ENCODE measurements around the gene ZNF581. TPM values are rescaled to one million over a fixed set of nuclear protein-coding genes. Genes with fewer than 3 reads are reported as not detected.

ZNF581 gene
- polyA plus RNA-seq, 1 of the 3 experiments (the other 2 are of a cell fraction), result 24.7 TPM

DNA sequence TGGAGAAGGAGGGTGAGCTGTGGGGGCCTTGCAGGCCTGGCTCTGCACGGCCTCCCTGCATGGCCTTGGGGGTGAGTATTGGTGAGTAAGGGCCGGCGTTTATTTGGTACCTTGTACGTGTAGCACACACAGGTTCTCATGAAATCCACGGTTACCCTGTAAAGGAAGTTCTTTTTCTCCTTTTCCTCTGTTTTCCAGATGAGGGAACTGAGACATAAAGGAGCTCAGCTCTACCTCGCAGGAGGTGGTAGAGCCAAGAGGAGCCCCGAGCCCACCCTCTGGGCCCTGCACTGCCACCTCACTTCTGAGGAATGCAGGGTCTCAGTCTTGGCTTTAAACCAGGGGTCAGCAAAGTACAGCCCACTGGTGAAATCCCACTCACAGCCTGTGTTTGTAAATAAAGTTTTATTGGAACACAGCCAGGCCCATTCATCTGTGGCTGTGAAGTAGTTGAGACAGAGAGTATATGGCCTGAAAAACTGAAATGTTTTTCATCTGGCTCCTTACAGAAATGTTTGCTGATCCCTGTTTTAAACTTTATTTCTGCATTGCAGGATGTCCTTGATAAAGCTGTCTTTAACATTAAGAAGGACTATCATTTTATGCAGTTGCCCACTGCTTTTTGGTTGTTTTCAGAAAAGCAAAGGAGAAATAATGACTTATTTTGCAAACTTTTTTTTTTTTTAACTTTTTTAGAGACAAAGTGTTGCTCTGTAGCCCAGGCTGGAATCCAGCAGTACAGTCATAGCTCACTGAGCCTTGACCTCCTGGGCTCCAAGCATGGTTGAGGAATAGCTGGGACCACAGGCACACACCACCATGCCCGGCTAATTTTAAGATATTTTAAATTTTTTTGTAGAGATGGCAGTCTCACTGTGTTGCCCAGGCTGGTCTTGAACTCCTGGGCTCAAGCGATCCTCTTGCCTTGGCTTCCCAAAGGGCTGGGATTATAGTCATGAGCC, 38.0 kb downstream of the ZNF581 start:
- DNase-seq, result no peak
- POLR2A ChIA-PET, result no interaction called here
- Histone ChIP-seq H3K9me2 (no peaks in the 10 kb centered on the region), H3K9me3 (no peaks in the 10 kb centered on the region), H4K20me1 (ENCODE audit: insufficient read depth) (peaks cover 93% of the 10 kb centered on the region), H2AFZ (ENCODE audit: low read depth) (no peak overlapping the region), H3K4me2 (no peak overlapping the region), H3K27me3 (ENCODE audit: insufficient read depth) (no peaks in the 10 kb centered on the region), H3K79me2 (ENCODE audit: insufficient read depth) (peaks cover 94% of the 10 kb centered on the region), H3K9ac (no peak overlapping the region), H3K27ac (ENCODE audit: low read depth in 2 of 2, low read length in 1 of 2) (no peak overlapping the region), H3K4me1 (ENCODE audit: control insufficient read depth in 1 of 2, insufficient read depth in 2 of 2, low read depth in 1 of 2, low read length in 1 of 2) (peaks cover 0 to 15% of the 10 kb centered on the region in 2 experiments; a peak in 2 of 4 replicates), H3K4me3 (ENCODE audit: low read depth in 2 of 2, low read length in 1 of 2) (no peak overlapping the region), H3K36me3 (replicated peaks in 1 of 2; ENCODE audit: control insufficient read depth in 1 of 2, insufficient read depth in 2 of 2, low read length in 1 of 2) (peaks cover 21 to 64% of the 10 kb centered on the region in 2 experiments), H3F3A (replicated peaks; ENCODE audit: insufficient read depth) (no peaks in the 10 kb centered on the region)
- CTCF ChIA-PET, result interaction anchor here (0.7 to 1.8 kb wide), 5 partner anchors 10 to 49 kb away, joined by 3 to 7 read pairs (median 4); no protein-coding TSS in a partner anchor
- WGBS (ENCODE audit: low lambda C conversion rate), result 96% methylated on average over 9 of the region's 9 CpGs
- TF ChIP-seq EP300 (IDR thresholded peaks at IDR 0.05; ENCODE audit: borderline replicate concordance in 1 of 2, low read depth in 1 of 2, low read length in 1 of 2), result no peak
- no peak for TF ChIP-seq RFX5 (IDR thresholded peaks at IDR 0.05; ENCODE audit: low read length)
- TF ChIP-seq, protein P1, sequence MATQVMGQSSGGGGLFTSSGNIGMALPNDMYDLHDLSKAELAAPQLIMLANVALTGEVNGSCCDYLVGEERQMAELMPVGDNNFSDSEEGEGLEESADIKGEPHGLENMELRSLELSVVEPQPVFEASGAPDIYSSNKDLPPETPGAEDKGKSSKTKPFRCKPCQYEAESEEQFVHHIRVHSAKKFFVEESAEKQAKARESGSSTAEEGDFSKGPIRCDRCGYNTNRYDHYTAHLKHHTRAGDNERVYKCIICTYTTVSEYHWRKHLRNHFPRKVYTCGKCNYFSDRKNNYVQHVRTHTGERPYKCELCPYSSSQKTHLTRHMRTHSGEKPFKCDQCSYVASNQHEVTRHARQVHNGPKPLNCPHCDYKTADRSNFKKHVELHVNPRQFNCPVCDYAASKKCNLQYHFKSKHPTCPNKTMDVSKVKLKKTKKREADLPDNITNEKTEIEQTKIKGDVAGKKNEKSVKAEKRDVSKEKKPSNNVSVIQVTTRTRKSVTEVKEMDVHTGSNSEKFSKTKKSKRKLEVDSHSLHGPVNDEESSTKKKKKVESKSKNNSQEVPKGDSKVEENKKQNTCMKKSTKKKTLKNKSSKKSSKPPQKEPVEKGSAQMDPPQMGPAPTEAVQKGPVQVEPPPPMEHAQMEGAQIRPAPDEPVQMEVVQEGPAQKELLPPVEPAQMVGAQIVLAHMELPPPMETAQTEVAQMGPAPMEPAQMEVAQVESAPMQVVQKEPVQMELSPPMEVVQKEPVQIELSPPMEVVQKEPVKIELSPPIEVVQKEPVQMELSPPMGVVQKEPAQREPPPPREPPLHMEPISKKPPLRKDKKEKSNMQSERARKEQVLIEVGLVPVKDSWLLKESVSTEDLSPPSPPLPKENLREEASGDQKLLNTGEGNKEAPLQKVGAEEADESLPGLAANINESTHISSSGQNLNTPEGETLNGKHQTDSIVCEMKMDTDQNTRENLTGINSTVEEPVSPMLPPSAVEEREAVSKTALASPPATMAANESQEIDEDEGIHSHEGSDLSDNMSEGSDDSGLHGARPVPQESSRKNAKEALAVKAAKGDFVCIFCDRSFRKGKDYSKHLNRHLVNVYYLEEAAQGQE (IDR thresholded peaks at IDR 0.05; ENCODE audit: low read depth, low read length), result no peak
- TF ChIP-seq RCOR1 (IDR thresholded peaks at IDR 0.05; ENCODE audit: low read length), result no peak
- no peak for TF ChIP-seq NRF1 (IDR thresholded peaks at IDR 0.05; ENCODE audit: low read depth, low read length)
- no peak for TF ChIP-seq FOXM1 (IDR thresholded peaks at IDR 0.05; ENCODE audit: low read depth)
- TF ChIP-seq, protein P2, sequence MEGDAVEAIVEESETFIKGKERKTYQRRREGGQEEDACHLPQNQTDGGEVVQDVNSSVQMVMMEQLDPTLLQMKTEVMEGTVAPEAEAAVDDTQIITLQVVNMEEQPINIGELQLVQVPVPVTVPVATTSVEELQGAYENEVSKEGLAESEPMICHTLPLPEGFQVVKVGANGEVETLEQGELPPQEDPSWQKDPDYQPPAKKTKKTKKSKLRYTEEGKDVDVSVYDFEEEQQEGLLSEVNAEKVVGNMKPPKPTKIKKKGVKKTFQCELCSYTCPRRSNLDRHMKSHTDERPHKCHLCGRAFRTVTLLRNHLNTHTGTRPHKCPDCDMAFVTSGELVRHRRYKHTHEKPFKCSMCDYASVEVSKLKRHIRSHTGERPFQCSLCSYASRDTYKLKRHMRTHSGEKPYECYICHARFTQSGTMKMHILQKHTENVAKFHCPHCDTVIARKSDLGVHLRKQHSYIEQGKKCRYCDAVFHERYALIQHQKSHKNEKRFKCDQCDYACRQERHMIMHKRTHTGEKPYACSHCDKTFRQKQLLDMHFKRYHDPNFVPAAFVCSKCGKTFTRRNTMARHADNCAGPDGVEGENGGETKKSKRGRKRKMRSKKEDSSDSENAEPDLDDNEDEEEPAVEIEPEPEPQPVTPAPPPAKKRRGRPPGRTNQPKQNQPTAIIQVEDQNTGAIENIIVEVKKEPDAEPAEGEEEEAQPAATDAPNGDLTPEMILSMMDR (IDR thresholded peaks at IDR 0.05), result no peak
- TF ChIP-seq NFIC (IDR thresholded peaks at IDR 0.05; ENCODE audit: borderline replicate concordance), result no peak
- TF ChIP-seq, protein P3, sequence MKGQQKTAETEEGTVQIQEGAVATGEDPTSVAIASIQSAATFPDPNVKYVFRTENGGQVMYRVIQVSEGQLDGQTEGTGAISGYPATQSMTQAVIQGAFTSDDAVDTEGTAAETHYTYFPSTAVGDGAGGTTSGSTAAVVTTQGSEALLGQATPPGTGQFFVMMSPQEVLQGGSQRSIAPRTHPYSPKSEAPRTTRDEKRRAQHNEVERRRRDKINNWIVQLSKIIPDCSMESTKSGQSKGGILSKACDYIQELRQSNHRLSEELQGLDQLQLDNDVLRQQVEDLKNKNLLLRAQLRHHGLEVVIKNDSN (IDR thresholded peaks at IDR 0.05; ENCODE audit: borderline replicate concordance, low read depth), result no peak
- TF ChIP-seq JUND (IDR thresholded peaks at IDR 0.05), result no peak
- TF ChIP-seq, protein P4, sequence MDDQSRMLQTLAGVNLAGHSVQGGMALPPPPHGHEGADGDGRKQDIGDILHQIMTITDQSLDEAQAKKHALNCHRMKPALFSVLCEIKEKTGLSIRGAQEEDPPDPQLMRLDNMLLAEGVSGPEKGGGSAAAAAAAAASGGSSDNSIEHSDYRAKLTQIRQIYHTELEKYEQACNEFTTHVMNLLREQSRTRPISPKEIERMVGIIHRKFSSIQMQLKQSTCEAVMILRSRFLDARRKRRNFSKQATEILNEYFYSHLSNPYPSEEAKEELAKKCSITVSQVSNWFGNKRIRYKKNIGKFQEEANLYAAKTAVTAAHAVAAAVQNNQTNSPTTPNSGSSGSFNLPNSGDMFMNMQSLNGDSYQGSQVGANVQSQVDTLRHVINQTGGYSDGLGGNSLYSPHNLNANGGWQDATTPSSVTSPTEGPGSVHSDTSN (IDR thresholded peaks at IDR 0.05), result no peak
- TF ChIP-seq RAD21 (IDR thresholded peaks at IDR 0.05; ENCODE audit: low read length), result no peak
- TF ChIP-seq, protein P5, sequence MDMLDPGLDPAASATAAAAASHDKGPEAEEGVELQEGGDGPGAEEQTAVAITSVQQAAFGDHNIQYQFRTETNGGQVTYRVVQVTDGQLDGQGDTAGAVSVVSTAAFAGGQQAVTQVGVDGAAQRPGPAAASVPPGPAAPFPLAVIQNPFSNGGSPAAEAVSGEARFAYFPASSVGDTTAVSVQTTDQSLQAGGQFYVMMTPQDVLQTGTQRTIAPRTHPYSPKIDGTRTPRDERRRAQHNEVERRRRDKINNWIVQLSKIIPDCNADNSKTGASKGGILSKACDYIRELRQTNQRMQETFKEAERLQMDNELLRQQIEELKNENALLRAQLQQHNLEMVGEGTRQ (IDR thresholded peaks at IDR 0.05; ENCODE audit: borderline replicate concordance, low read depth, low read length), result no peak
- TF ChIP-seq YY1 (IDR thresholded peaks at IDR 0.05; ENCODE audit: low read depth), result no peak
- no peak for TF ChIP-seq TCF12 (IDR thresholded peaks at IDR 0.05)

Measured in SK-N-SH (cell line).